Fibroblast of pulmonary artery (primary cell): ENCODE data around the gene SSBP2.

ENCODE experiments used
- DNase-seq: peaks from one replicate; pipeline ENCODE4 v3.0.0-alpha.2; 2010; ENCODE audit warnings: low read depth
- H3K4me3 ChIP-seq: replicated peaks from 2 replicates; pipeline ENCODE4 v1.5.1; 2011; ENCODE audit warnings: low read depth, mild to moderate bottlenecking, control low read depth, low read length, moderate library complexity
- CTCF ChIP-seq: IDR thresholded peaks from 2 replicates; pipeline ENCODE4 v1.5.1; 2011; ENCODE audit warnings: mild to moderate bottlenecking, control low read depth, low read length, inconsistent platforms; ENCODE audit errors: missing control alignments

Gene SSBP2

GRCh38 chr5:81549123-81549522 lies 201.8 kb downstream of the SSBP2 start:
- DNase-seq, result no peak
- TF ChIP-seq CTCF, result no peak
- no peak overlapping the region for H3K4me3 ChIP-seq

- H3K4me3 ChIP-seq, result no peak overlapping the region
- TF ChIP-seq CTCF, result no peak
- no peak for DNase-seq
Observed at GRCh38 chr5:81547001-81547400, 203.9 kb downstream of the SSBP2 start.

GRCh38 chr5:81545911-81546310 lies 205.0 kb downstream of the SSBP2 start:
- DNase-seq, result no peak
- no peak overlapping the region for H3K4me3 ChIP-seq
- TF ChIP-seq CTCF, result no peak

GRCh38 chr5:81544351-81545018 lies 206.4 kb downstream of the SSBP2 start:
- no peak overlapping the region for H3K4me3 ChIP-seq
- DNase-seq, result peak; percentile 8
- no peak for TF ChIP-seq CTCF

- TF ChIP-seq CTCF, result no peak
- DNase-seq, result no peak
- no peak overlapping the region for H3K4me3 ChIP-seq
Observed at GRCh38 chr5:81542242-81542641, 208.7 kb downstream of the SSBP2 start.

GRCh38 chr5:81537905-81538547 lies 212.9 kb downstream of the SSBP2 start:
- no peak for TF ChIP-seq CTCF
- no peak for DNase-seq
- no peak overlapping the region for H3K4me3 ChIP-seq

GRCh38 chr5:81534441-81534840 lies 216.5 kb downstream of the SSBP2 start:
- H3K4me3 ChIP-seq, result no peak overlapping the region
- DNase-seq, result peak; percentile 79
- no peak for TF ChIP-seq CTCF
